SK-N-SH (cell line): ENCODE results near the gene TKTL1. TPM values are rescaled to one million over a fixed set of nuclear protein-coding genes. Genes with fewer than 3 reads are reported as not detected.

Experiments
- CTCF ChIA-PET: fragments of 300-600, 350-600 bp; formaldehyde crosslinking; extraction: SDS; loops from one replicate; lab custom pipeline; 2021; lab: Yijun Ruan, JAX
- POLR2A ChIA-PET: fragments of 350-600 bp; sonication (Branson Sonifier 250); formaldehyde crosslinking; extraction: SDS; loops from one replicate; lab custom pipeline; 2020; ENCODE audit warnings: antibody characterized with exemption, inconsistent platforms; lab: Yijun Ruan, JAX
- DNase-seq: peaks from one replicate; pipeline ENCODE4 v3.0.0; 2012
- H2AFZ ChIP-seq: fragments of 200-600 bp; sonication (generic); 2 replicates; pipeline ENCODE4 v1.8.1; 2016; ENCODE audit warnings: antibody characterized with exemption, mild to moderate bottlenecking, low read depth
- H3F3A ChIP-seq: fragments of 200-600 bp; sonication (generic); replicated peaks from 2 replicates; pipeline ENCODE3; 2016; ENCODE audit warnings: antibody characterized with exemption, mild to moderate bottlenecking; ENCODE audit not compliant: insufficient read depth
- H3K27ac ChIP-seq, 2 experiments: fragments of 200-500 bp in 1 of 2; fragments of 200-600 bp in 1 of 2; sonication (Bioruptor generic) in 1 of 2; sonication (generic), shearing (Covaris generic) in 1 of 2; 2 replicates each; pipeline versions ENCODE4 v1.5.1 to v1.6.1; 2014 to 2016; ENCODE audit warnings: low read depth in 2 of 2, inconsistent platforms in 1 of 2, low read length in 1 of 2, mild to moderate bottlenecking in 1 of 2, mixed read lengths in 1 of 2
- H3K27me3 ChIP-seq: fragments of 200-600 bp; sonication (generic), shearing (Covaris generic); 2 replicates; pipeline ENCODE4 v1.6.1; 2016; ENCODE audit warnings: mixed run types; ENCODE audit not compliant: insufficient read depth
- H3K36me3 ChIP-seq, 2 experiments: fragments of 200-500 bp in 1 of 2; fragments of 200-600 bp in 1 of 2; sonication (Bioruptor generic) in 1 of 2; sonication (generic) in 1 of 2; replicated peaks in 1 of 2; 2 replicates each; pipeline versions ENCODE3 to v1.5.1; 2014 to 2016; ENCODE audit warnings: low read length in 1 of 2, mild to moderate bottlenecking in 1 of 2; ENCODE audit not compliant: insufficient read depth in 2 of 2, control insufficient read depth in 1 of 2
- H3K4me1 ChIP-seq, 2 experiments: fragments of 200-500 bp in 1 of 2; fragments of 200-600 bp in 1 of 2; sonication (Bioruptor generic) in 1 of 2; sonication (generic), shearing (Covaris generic) in 1 of 2; 2 replicates each; pipeline versions ENCODE4 v1.5.1 to v1.6.1; 2014 to 2016; ENCODE audit warnings: low read depth in 1 of 2, low read length in 1 of 2, mixed run types in 1 of 2; ENCODE audit not compliant: insufficient read depth in 2 of 2, control insufficient read depth in 1 of 2
- H3K4me2 ChIP-seq: fragments of 200-600 bp; sonication (generic), shearing (Covaris generic); 2 replicates; pipeline ENCODE4 v1.6.1; 2017; ENCODE audit warnings: mixed run types
- H3K4me3 ChIP-seq, 2 experiments: fragments of 200-500 bp in 1 of 2; fragments of 200-600 bp in 1 of 2; sonication (Bioruptor generic) in 1 of 2; sonication (generic), shearing (Covaris generic) in 1 of 2; 2 replicates each; pipeline versions ENCODE4 v1.5.1 to v1.8.1; 2014 to 2016; ENCODE audit warnings: low read depth in 2 of 2, inconsistent platforms in 1 of 2, low read length in 1 of 2, mild to moderate bottlenecking in 1 of 2, mixed read lengths in 1 of 2, moderate library complexity in 1 of 2
- H3K79me2 ChIP-seq: fragments of 200-600 bp; sonication (generic); 2 replicates; pipeline ENCODE4 v1.8.1; 2017; ENCODE audit warnings: mild to moderate bottlenecking; ENCODE audit not compliant: insufficient read depth
- H3K9ac ChIP-seq: fragments of 200-600 bp; sonication (generic); 2 replicates; pipeline ENCODE4 v1.6.1; 2017; ENCODE audit warnings: mixed run types
- H3K9me2 ChIP-seq: fragments of 200-600 bp; sonication (generic); 2 replicates; pipeline ENCODE4 v1.6.1; 2017; ENCODE audit warnings: mixed run types
- H3K9me3 ChIP-seq: fragments of 200-600 bp; sonication (generic); 2 replicates; pipeline ENCODE4 v1.6.1; 2017; ENCODE audit warnings: mixed run types, mild to moderate bottlenecking, moderate library complexity
- H4K20me1 ChIP-seq: fragments of 200-600 bp; sonication (generic); 2 replicates; pipeline ENCODE4 v1.6.1; 2017; ENCODE audit warnings: mild to moderate bottlenecking, mixed run types; ENCODE audit not compliant: insufficient read depth
- CTCF ChIP-seq: fragments of 200-600 bp; sonication (generic); IDR thresholded peaks from 2 replicates; pipeline ENCODE4 v1.6.1; 2017; ENCODE audit warnings: antibody characterized with exemption, mild to moderate bottlenecking, moderate library complexity
- FOSL2 ChIP-seq: IDR thresholded peaks from 2 replicates; pipeline ENCODE4 v1.4.0; 2012; ENCODE audit warnings: low read depth, mild to moderate bottlenecking, moderate library complexity, borderline replicate concordance
- FOXJ3 ChIP-seq: sonication (generic); formaldehyde crosslinking; IDR thresholded peaks from 2 replicates; pipeline ENCODE4 v1.5.1; 2020; ENCODE audit warnings: mild to moderate bottlenecking, missing genetic modification reagents
- IRF3 ChIP-seq: fragments of 150-350 bp; IDR thresholded peaks from 2 replicates; pipeline ENCODE4 v1.6.1; 2016; ENCODE audit warnings: mild to moderate bottlenecking, low read depth, low read length
- SMC3 ChIP-seq: IDR thresholded peaks from 2 replicates; pipeline ENCODE4 v1.6.1; 2012; ENCODE audit warnings: low read depth, low read length, improper control_type of control experiment
- TCF12 ChIP-seq: IDR thresholded peaks from 2 replicates; pipeline ENCODE4 v1.4.0; 2012
- USF1 ChIP-seq: IDR thresholded peaks from 2 replicates; pipeline ENCODE4 v1.4.0; 2012; ENCODE audit warnings: low read depth, borderline replicate concordance
- WGBS: methylation state at CpG from one replicate; pipeline ENCODE4 v1.1.6; 2017; ENCODE audit warnings: low lambda C conversion rate; 5-methylcytosine and 5-hydroxymethylcytosine counted together
- polyA plus RNA-seq, 3 experiments: library from polyadenylated mRNA; depleted of rRNA; stranded (reverse); fragments of >200 nt; gene quantifications; 2 replicates each; pipeline ENCODE4 v1.2.3, GENCODE V29; 2012

The TKTL1 gene
- polyA plus RNA-seq, 1 of the 3 experiments (the other 2 are of a cell fraction): not detected

- H3K4me3 ChIP-seq: peak overlapping the region in 1 of 2 experiments; percentile 32; a peak in 2 of 4 replicates
- no peak overlapping the region; a peak in 1 of 4 replicates for H3K27ac ChIP-seq
- POLR2A ChIA-PET: no interaction called here
- peaks cover 13 to 16% of the 10 kb centered on the region in 2 experiments; a peak in 2 of 4 replicates for H3K4me1 ChIP-seq
- H3K9ac ChIP-seq: peak overlapping the region; percentile 21; the same call in 1 of the 2 replicates
- WGBS: 71% methylated on average over 30 of the region's 43 CpGs
- no peaks in the 10 kb centered on the region for H3K27me3 ChIP-seq
- peaks cover 19% of the 10 kb centered on the region for H4K20me1 ChIP-seq
- TF ChIP-seq FOSL2 (no peak), SMC3 (no peak), FOXJ3 (CRISPR knock-in tag) (no peak), TCF12 (no peak), USF1 (no peak), CTCF (no peak)
- H3K79me2 ChIP-seq: peaks cover 69% of the 10 kb centered on the region
- no peaks in the 10 kb centered on the region for H3K9me3 ChIP-seq
- peak overlapping the region; percentile 57 for H3K4me2 ChIP-seq
- peaks cover 14% of the 10 kb centered on the region for H3F3A ChIP-seq
- no peaks in the 10 kb centered on the region for H3K9me2 ChIP-seq
- DNase-seq: no peak
- CTCF ChIA-PET: no interaction called here
- H2AFZ ChIP-seq: no peak overlapping the region
- peaks cover 4 to 8% of the 10 kb centered on the region in 2 experiments for H3K36me3 ChIP-seq
These were observed 76.2 kb downstream of the TKTL1 start for GRCh38 chrX:154371789-154372300.

- TF ChIP-seq IRF3: no peak
- Histone ChIP-seq H3K4me1 (peaks cover 11 to 16% of the 10 kb centered on the region in 2 experiments; a peak in 2 of 4 replicates), H3K36me3 (peaks cover 0 to under 1% of the 10 kb centered on the region in 2 experiments), H3K9me2 (no peaks in the 10 kb centered on the region), H4K20me1 (peaks cover 11% of the 10 kb centered on the region), H3K4me2 (0 out of 2 replicates have a peak overlapping the region, but pooled peaks have one; percentile 57), H3K79me2 (peaks cover 66% of the 10 kb centered on the region), H3K27ac (no peak overlapping the region), H2AFZ (no peak overlapping the region), H3K9ac (no peak overlapping the region), H3F3A (peaks cover 13% of the 10 kb centered on the region), H3K27me3 (no peaks in the 10 kb centered on the region), H3K9me3 (no peaks in the 10 kb centered on the region), H3K4me3 (no peak overlapping the region)
- DNase-seq: no peak
- POLR2A ChIA-PET: interaction anchor here (0.7 kb wide), 1 partner anchor 494 kb away, joined by 3 read pairs; no protein-coding TSS in a partner anchor
- 47% methylated on average over 5 of the region's 5 CpGs for WGBS
- CTCF ChIA-PET: interaction anchor here (0.7 to 1.5 kb wide), 2 partner anchors 162 to 404 kb away, joined by 3 to 6 read pairs; no protein-coding TSS in a partner anchor
These were observed 77.0 kb downstream of the TKTL1 start for GRCh38 chrX:154372612-154373022.
